ENCODE data around the gene HMBS. TPM values are rescaled to one million over a fixed set of nuclear protein-coding genes. Genes with fewer than 3 reads are reported as not detected.
"Not testable (repeated sequence)": the region's sequence is repeated elsewhere in the genome, so short reads cannot be mapped to it uniquely, and the experiment has no call there.

HMBS gene
- total RNA-seq, 3 donors from 2014 or later, result 43.7 to 64.7 (median 60.1) TPM

GRCh38 chr11:119103161-119103664 is 18.5 kb downstream of the HMBS start:
- not testable (repeated sequence) for H3K36me3 Mint-ChIP-seq (ENCODE audit: insufficient read depth); ATAC-seq; DNase-seq; H3K9me3 Mint-ChIP-seq; H3K27me3 Mint-ChIP-seq (ENCODE audit: low read depth)
- peaks cover 40% of the 10 kb centered on the region for H3K4me1 Mint-ChIP-seq (ENCODE audit: low read depth)
- peak overlapping the region; percentile 91 for H3K4me3 Mint-ChIP-seq

- Mint-ChIP-seq H3K4me3 (peak overlapping the region; percentile 48), H3K36me3 (ENCODE audit: insufficient read depth) (peaks cover 2% of the 10 kb centered on the region), H3K4me1 (ENCODE audit: low read depth) (peaks cover 43% of the 10 kb centered on the region), H3K9me3 (no peaks in the 10 kb centered on the region), H3K27me3 (ENCODE audit: low read depth) (no peaks in the 10 kb centered on the region)
- no peak for DNase-seq
- no peak for ATAC-seq
Measured at GRCh38 chr11:119103793-119104192, 19.1 kb downstream of the HMBS start.

GRCh38 chr11:119106564-119107537 is 22.2 kb downstream of the HMBS start, which contains the start of gene C2CD2L:
Gene C2CD2L (plus strand): TSS chr11:119107344. CDS start chr11:119107742, 398 bp downstream.
- Mint-ChIP-seq H3K9me3 (no peaks in the 10 kb centered on the region), H3K4me3 (peak within 1 kb of the TSS; percentile 91), H3K36me3 (ENCODE audit: insufficient read depth) (peaks cover 8% of the 10 kb centered on the region), H3K27me3 (ENCODE audit: low read depth) (no peaks in the 10 kb centered on the region), H3K4me1 (ENCODE audit: low read depth) (peaks cover 47% of the 10 kb centered on the region)
- DNase-seq, result peak; percentile 85
- ATAC-seq, result peak; percentile 92 to 93

GRCh38 chr11:119107538-119108145 is 23.0 kb downstream of the HMBS start:
- Mint-ChIP-seq H3K4me1 (ENCODE audit: low read depth) (peaks cover 44% of the 10 kb centered on the region), H3K27me3 (ENCODE audit: low read depth) (no peaks in the 10 kb centered on the region), H3K4me3 (peak overlapping the region; percentile 91), H3K36me3 (ENCODE audit: insufficient read depth) (peaks cover 8% of the 10 kb centered on the region), H3K9me3 (no peaks in the 10 kb centered on the region)
- ATAC-seq (peak; percentile 38 to 42), DNase-seq (no peak)

- ATAC-seq (peak; percentile 20 to 32), DNase-seq (no peak)
- Mint-ChIP-seq H3K27me3 (ENCODE audit: low read depth) (no peaks in the 10 kb centered on the region), H3K36me3 (ENCODE audit: insufficient read depth) (peaks cover 10% of the 10 kb centered on the region), H3K4me1 (ENCODE audit: low read depth) (peaks cover 44% of the 10 kb centered on the region), H3K9me3 (no peaks in the 10 kb centered on the region), H3K4me3 (peak overlapping the region; percentile 91)
Measured at GRCh38 chr11:119108146-119108856, 23.6 kb downstream of the HMBS start.

GRCh38 chr11:119108857-119109221 is 24.2 kb downstream of the HMBS start:
- H3K9me3 Mint-ChIP-seq, result no peaks in the 10 kb centered on the region
- H3K27me3 Mint-ChIP-seq (ENCODE audit: low read depth), result no peaks in the 10 kb centered on the region
- H3K36me3 Mint-ChIP-seq (ENCODE audit: insufficient read depth), result peaks cover 10% of the 10 kb centered on the region
- ATAC-seq (no peak), DNase-seq (no peak)
- H3K4me3 Mint-ChIP-seq, result peak overlapping the region; percentile 91
- peaks cover 46% of the 10 kb centered on the region for H3K4me1 Mint-ChIP-seq (ENCODE audit: low read depth)

GRCh38 chr11:119109843-119110242 is 25.2 kb downstream of the HMBS start:
- no peaks in the 10 kb centered on the region for H3K27me3 Mint-ChIP-seq (ENCODE audit: low read depth)
- no peaks in the 10 kb centered on the region for H3K9me3 Mint-ChIP-seq
- DNase-seq (no peak), ATAC-seq (no peak)
- peak overlapping the region; percentile 91 for H3K4me3 Mint-ChIP-seq
- H3K36me3 Mint-ChIP-seq (ENCODE audit: insufficient read depth), result peaks cover 12% of the 10 kb centered on the region
- peaks cover 45% of the 10 kb centered on the region for H3K4me1 Mint-ChIP-seq (ENCODE audit: low read depth)

- H3K27me3 Mint-ChIP-seq (ENCODE audit: low read depth), result no peaks in the 10 kb centered on the region
- no peaks in the 10 kb centered on the region for H3K9me3 Mint-ChIP-seq
- peaks cover 48% of the 10 kb centered on the region for H3K4me1 Mint-ChIP-seq (ENCODE audit: low read depth)
- H3K4me3 Mint-ChIP-seq, result no peak overlapping the region
- ATAC-seq, result no peak
- no peak for DNase-seq
- peaks cover 16% of the 10 kb centered on the region for H3K36me3 Mint-ChIP-seq (ENCODE audit: insufficient read depth)
Measured at GRCh38 chr11:119110439-119110838, 25.8 kb downstream of the HMBS start.

GRCh38 chr11:119111361-119111925 is 26.8 kb downstream of the HMBS start:
- Mint-ChIP-seq H3K4me3 (no peak overlapping the region), H3K4me1 (ENCODE audit: low read depth) (peaks cover 51% of the 10 kb centered on the region), H3K9me3 (no peaks in the 10 kb centered on the region), H3K27me3 (ENCODE audit: low read depth) (no peaks in the 10 kb centered on the region), H3K36me3 (ENCODE audit: insufficient read depth) (peaks cover 22% of the 10 kb centered on the region)
- DNase-seq (no peak), ATAC-seq (no peak)

GRCh38 chr11:119112314-119113020 is 27.8 kb downstream of the HMBS start:
- H3K4me1 Mint-ChIP-seq (ENCODE audit: low read depth), result peaks cover 49% of the 10 kb centered on the region

GRCh38 chr11:119113716-119114115 is 29.0 kb downstream of the HMBS start:
- ATAC-seq (no peak), DNase-seq (no peak)
- Mint-ChIP-seq H3K4me3 (no peak overlapping the region), H3K36me3 (ENCODE audit: insufficient read depth) (peaks cover 27% of the 10 kb centered on the region), H3K4me1 (ENCODE audit: low read depth) (peaks cover 43% of the 10 kb centered on the region), H3K27me3 (ENCODE audit: low read depth) (no peaks in the 10 kb centered on the region), H3K9me3 (no peaks in the 10 kb centered on the region)

More at GRCh38 chr11:119112314-119113020, 27.8 kb downstream of the HMBS start:
- Mint-ChIP-seq H3K36me3 (ENCODE audit: insufficient read depth) (peaks cover 27% of the 10 kb centered on the region), H3K27me3 (ENCODE audit: low read depth) (no peaks in the 10 kb centered on the region), H3K9me3 (no peaks in the 10 kb centered on the region), H3K4me3 (no peak overlapping the region)
- no peak for ATAC-seq
- no peak for DNase-seq

- no peak for ATAC-seq
- H3K9me3 Mint-ChIP-seq, result no peaks in the 10 kb centered on the region
- DNase-seq, result no peak
- H3K4me1 Mint-ChIP-seq (ENCODE audit: low read depth), result peaks cover 37% of the 10 kb centered on the region
- H3K36me3 Mint-ChIP-seq (ENCODE audit: insufficient read depth), result peaks cover 27% of the 10 kb centered on the region
- H3K27me3 Mint-ChIP-seq (ENCODE audit: low read depth), result no peaks in the 10 kb centered on the region
- no peak overlapping the region for H3K4me3 Mint-ChIP-seq
Measured at GRCh38 chr11:119114351-119114750, 29.7 kb downstream of the HMBS start.

GRCh38 chr11:119115484-119116234 is 31.0 kb downstream of the HMBS start:
- Mint-ChIP-seq H3K4me1 (ENCODE audit: low read depth) (peaks cover 35% of the 10 kb centered on the region), H3K36me3 (ENCODE audit: insufficient read depth) (peaks cover 22% of the 10 kb centered on the region), H3K27me3 (ENCODE audit: low read depth) (no peaks in the 10 kb centered on the region), H3K9me3 (no peaks in the 10 kb centered on the region), H3K4me3 (peak overlapping the region; percentile 59)
- peak; percentile 62 to 71 for ATAC-seq
- DNase-seq, result no peak

Data from activated T-cell treated with anti-CD3 and anti-CD28 coated beads, Interleukin-2, amount 50 U/mL, for 4 hours (primary cell).